SK-N-MC (cell line): ENCODE results near the gene WDR33.

Experiments
- EZH2 ChIP-seq: fragments of 200-600 bp; sonication (generic); IDR thresholded peaks from one replicate; pipeline ENCODE4 v1.6.1; 2017; ENCODE audit warnings: antibody characterized with exemption
- POLR2AphosphoS5 ChIP-seq: IDR thresholded peaks from 2 replicates; pipeline ENCODE4 v1.6.1; 2012; ENCODE audit warnings: mild to moderate bottlenecking, low read depth, low read length, borderline replicate concordance

DNA sequence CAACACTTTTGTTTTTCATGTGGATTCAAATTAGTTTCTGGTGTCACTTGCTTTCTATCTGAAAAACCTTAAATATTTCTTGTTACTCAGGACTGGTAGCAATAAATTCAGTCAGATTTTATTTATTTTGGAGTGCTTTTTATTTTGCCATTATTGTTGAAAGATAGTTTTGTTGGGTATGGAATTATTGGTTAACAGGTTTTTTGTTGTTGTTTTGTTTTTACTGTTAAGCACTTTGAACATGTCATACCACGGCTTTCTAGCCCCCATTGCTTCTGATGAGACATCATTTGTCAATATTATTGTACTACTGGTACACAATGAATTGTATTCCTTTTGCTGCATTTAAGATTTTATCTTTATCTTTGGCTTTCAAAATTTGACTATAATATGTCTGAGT lies 122.6 kb downstream of the WDR33 start:
- TF ChIP-seq POLR2AphosphoS5 = no peak
- no peak for TF ChIP-seq EZH2
